OCI-LY3 (cell line): ENCODE results near the gene PKN3.

Experiments
- H2AFZ ChIP-seq: fragments of 200-600, 300-600 bp; shearing (Covaris generic); 2 replicates; pipeline ENCODE4 v1.6.0; 2014; ENCODE audit warnings: antibody characterized with exemption, low read depth, low read length
- H3K27ac ChIP-seq: fragments of 200-600, 300-600 bp; sonication (generic); 2 replicates; pipeline ENCODE4 v1.5.1; 2014; ENCODE audit warnings: mild to moderate bottlenecking, low read length, moderate library complexity, mixed read lengths
- H3K27me3 ChIP-seq: fragments of 200-600, 300-600 bp; sonication (generic); 2 replicates; pipeline ENCODE4 v1.6.1; 2014; ENCODE audit warnings: low read depth, low read length, mixed read lengths
- H3K36me3 ChIP-seq: fragments of 200-600, 300-600 bp; sonication (generic); replicated peaks from 2 replicates; pipeline ENCODE3; 2014; ENCODE audit warnings: low read depth, low read length, mixed read lengths
- H3K4me1 ChIP-seq: fragments of 300-600, 200-600 bp; sonication (generic); 2 replicates; pipeline ENCODE4 v1.6.1; 2014; ENCODE audit warnings: low read length, mixed read lengths
- H3K4me2 ChIP-seq: fragments of 200-600, 300-600 bp; sonication (generic); 2 replicates; pipeline ENCODE4 v1.6.1; 2014; ENCODE audit warnings: low read length, mixed read lengths
- H3K4me3 ChIP-seq: fragments of 300-600, 200-600 bp; sonication (generic); 2 replicates; pipeline ENCODE4 v1.5.1; 2014; ENCODE audit warnings: antibody characterized with exemption, mild to moderate bottlenecking, low read length, moderate library complexity
- H3K79me2 ChIP-seq: fragments of 300-600, 200-600 bp; shearing (Covaris generic); 2 replicates; pipeline ENCODE4 v1.6.1; 2014; ENCODE audit warnings: mild to moderate bottlenecking, low read length, mixed read lengths
- H3K9ac ChIP-seq: fragments of 300-600, 200-600 bp; shearing (Covaris generic); 2 replicates; pipeline ENCODE4 v1.6.0; 2014; ENCODE audit warnings: mild to moderate bottlenecking, low read length, moderate library complexity
- H3K9me3 ChIP-seq: fragments of 200-600, 300-600 bp; shearing (Covaris generic); 2 replicates; pipeline ENCODE4 v1.6.1; 2014; ENCODE audit warnings: low read length, mixed read lengths; ENCODE audit not compliant: insufficient read depth
- H4K20me1 ChIP-seq: fragments of 200-600, 300-600 bp; sonication (generic); 2 replicates; pipeline ENCODE4 v1.6.1; 2016; ENCODE audit warnings: low read length, mixed read lengths; ENCODE audit not compliant: insufficient read depth
- EZH2phosphoT487 ChIP-seq: fragments of 200-600 bp; shearing (Covaris generic); IDR thresholded peaks from 2 replicates; pipeline ENCODE4 v1.6.1; 2018; ENCODE audit warnings: antibody characterized with exemption, mixed run types, low read depth
- TF ChIP-seq, protein P1 (sequence below): fragments of 200-600, 300-600 bp; sonication (generic); IDR thresholded peaks from 2 replicates; pipeline ENCODE4 v1.5.1; 2014; ENCODE audit warnings: antibody characterized with exemption, low read length, low read depth

The PKN3 gene

DNA sequence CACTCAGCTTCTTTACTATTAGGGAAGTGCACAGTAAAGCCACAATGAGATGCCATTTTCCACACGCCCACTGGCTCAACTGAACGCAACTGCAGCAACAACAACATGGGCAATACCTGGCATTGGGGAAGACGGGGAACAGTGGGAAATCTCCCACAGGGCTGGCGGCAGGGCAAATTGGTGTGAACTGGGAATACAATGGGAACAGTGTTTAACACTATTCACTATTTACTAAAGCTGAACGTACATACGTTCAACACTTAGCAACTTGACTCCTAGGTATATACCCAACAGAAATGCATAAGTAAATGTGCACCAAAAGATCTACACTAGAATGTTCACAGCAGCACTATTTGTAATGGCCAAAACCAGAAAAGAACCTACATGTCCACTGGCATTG, 55.3 kb downstream of the PKN3 start:
- H2AFZ ChIP-seq = no peak overlapping the region
- no peaks in the 10 kb centered on the region for H3K36me3 ChIP-seq
- no peak overlapping the region for H3K27ac ChIP-seq
- H3K4me1 ChIP-seq = no peaks in the 10 kb centered on the region
- H3K79me2 ChIP-seq = no peaks in the 10 kb centered on the region
- no peak overlapping the region for H3K4me2 ChIP-seq
- H3K9ac ChIP-seq = no peak overlapping the region
- no peaks in the 10 kb centered on the region for H3K27me3 ChIP-seq
- H4K20me1 ChIP-seq = no peaks in the 10 kb centered on the region
- H3K4me3 ChIP-seq = no peak overlapping the region
- TF ChIP-seq, protein P1, sequence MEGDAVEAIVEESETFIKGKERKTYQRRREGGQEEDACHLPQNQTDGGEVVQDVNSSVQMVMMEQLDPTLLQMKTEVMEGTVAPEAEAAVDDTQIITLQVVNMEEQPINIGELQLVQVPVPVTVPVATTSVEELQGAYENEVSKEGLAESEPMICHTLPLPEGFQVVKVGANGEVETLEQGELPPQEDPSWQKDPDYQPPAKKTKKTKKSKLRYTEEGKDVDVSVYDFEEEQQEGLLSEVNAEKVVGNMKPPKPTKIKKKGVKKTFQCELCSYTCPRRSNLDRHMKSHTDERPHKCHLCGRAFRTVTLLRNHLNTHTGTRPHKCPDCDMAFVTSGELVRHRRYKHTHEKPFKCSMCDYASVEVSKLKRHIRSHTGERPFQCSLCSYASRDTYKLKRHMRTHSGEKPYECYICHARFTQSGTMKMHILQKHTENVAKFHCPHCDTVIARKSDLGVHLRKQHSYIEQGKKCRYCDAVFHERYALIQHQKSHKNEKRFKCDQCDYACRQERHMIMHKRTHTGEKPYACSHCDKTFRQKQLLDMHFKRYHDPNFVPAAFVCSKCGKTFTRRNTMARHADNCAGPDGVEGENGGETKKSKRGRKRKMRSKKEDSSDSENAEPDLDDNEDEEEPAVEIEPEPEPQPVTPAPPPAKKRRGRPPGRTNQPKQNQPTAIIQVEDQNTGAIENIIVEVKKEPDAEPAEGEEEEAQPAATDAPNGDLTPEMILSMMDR = no peak
- no peak for TF ChIP-seq EZH2phosphoT487
- no peaks in the 10 kb centered on the region for H3K9me3 ChIP-seq

DNA sequence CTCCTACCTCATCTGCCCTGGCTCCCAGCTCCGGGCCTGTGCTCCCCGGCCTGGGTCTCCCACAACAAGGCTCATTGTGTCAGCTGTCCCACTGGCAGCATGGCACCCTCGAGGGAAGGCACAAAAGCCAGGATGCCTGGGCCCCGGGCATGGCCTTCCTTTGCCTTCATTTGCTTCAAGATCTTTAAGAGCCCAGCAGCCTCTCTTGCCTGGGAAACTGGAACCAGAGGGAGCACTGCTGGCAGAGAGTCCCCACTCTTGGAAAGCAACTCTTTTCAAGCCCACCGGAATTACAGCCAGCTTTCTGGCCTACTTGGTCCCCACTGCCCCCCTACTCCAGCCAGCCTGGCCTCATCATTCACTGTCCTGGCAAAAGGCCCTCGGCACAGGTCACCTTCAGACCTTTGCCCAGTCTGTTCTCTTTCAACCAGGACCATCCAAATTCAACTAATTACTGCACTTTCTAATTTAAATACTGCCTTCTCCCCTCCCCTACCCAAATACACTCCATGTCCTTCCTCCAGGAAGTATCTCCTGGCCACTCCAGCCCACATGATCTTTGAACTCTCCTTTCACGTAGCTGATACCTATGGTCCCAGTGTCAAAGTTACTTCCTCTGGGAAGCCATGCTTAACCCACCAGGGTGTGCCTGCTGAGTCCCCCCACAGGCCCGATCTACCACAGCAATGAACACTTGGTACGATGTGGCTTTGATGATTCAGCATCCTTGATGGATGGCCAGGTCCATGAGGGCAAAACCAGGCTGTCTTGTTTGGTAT, 60.6 kb downstream of the PKN3 start:
- H3K27ac ChIP-seq = no peak overlapping the region
- H3K27me3 ChIP-seq = no peaks in the 10 kb centered on the region
- H3K9ac ChIP-seq = no peak overlapping the region
- no peak overlapping the region for H2AFZ ChIP-seq
- peaks cover 17% of the 10 kb centered on the region for H3K4me1 ChIP-seq
- H3K9me3 ChIP-seq = no peaks in the 10 kb centered on the region
- no peaks in the 10 kb centered on the region for H3K36me3 ChIP-seq
- H3K4me3 ChIP-seq = no peak overlapping the region
- no peaks in the 10 kb centered on the region for H4K20me1 ChIP-seq
- TF ChIP-seq EZH2phosphoT487 = no peak
- TF ChIP-seq, protein P1 = no peak
- H3K4me2 ChIP-seq = no peak overlapping the region
- no peaks in the 10 kb centered on the region for H3K79me2 ChIP-seq

DNA sequence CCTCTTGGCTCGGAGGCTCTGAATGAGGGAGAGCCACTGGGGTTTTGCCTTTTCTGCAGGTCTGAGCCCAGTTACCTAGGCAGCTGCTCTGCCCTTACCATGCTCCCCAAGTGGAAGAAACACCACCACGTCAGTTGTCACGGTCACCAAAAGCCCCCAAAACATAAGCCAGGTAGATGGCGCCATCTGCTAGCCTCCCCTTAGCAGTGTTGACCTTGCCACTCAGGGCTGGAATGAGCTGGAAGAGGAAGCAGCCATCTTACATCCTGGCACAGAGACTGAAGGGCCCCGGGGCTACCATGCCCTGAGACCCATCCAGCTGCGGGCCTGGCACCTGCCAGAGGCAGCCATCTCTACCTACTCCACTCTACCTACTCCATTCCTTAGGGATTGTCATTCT, 62.1 kb downstream of the PKN3 start:
- no peak for TF ChIP-seq EZH2phosphoT487
- TF ChIP-seq, protein P1 = no peak
- Histone ChIP-seq H3K4me3 (no peak overlapping the region), H2AFZ (no peak overlapping the region), H3K4me1 (peaks cover 17% of the 10 kb centered on the region), H3K79me2 (no peaks in the 10 kb centered on the region), H4K20me1 (no peaks in the 10 kb centered on the region), H3K4me2 (no peak overlapping the region), H3K27me3 (no peaks in the 10 kb centered on the region), H3K36me3 (no peaks in the 10 kb centered on the region), H3K27ac (no peak overlapping the region), H3K9ac (no peak overlapping the region), H3K9me3 (no peaks in the 10 kb centered on the region)

DNA sequence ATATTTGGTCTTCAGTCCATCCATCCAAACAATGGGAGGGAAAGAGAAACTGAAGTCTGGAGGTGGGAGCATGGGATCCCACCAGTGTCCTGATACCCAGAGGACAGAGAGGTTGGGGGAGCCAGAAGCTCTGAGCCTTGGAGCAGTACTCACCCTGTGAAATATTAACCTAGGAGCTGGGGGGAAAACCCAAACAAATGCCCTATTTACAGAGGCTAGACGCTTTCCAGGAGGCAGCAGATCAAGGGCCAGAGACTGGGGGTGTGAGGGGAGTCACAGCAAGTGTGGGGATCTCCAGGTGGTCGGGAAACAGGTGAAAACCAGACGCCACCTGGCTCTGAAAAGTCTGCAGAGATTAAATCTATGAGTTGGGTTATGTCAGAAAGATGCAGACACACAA, 63.2 kb downstream of the PKN3 start:
- H3K27me3 ChIP-seq = no peaks in the 10 kb centered on the region
- H3K36me3 ChIP-seq = no peaks in the 10 kb centered on the region
- peak overlapping the region; percentile 22 for H3K4me2 ChIP-seq
- H4K20me1 ChIP-seq = no peaks in the 10 kb centered on the region
- H3K4me3 ChIP-seq = no peak overlapping the region
- H2AFZ ChIP-seq = no peak overlapping the region
- TF ChIP-seq, protein P1 = no peak
- TF ChIP-seq EZH2phosphoT487 = no peak
- H3K27ac ChIP-seq = no peak overlapping the region
- no peaks in the 10 kb centered on the region for H3K9me3 ChIP-seq
- H3K4me1 ChIP-seq = peaks cover 18% of the 10 kb centered on the region
- no peaks in the 10 kb centered on the region for H3K79me2 ChIP-seq
- no peak overlapping the region for H3K9ac ChIP-seq
